Endothelial cell of umbilical vein (primary cell): Measurements from ENCODE around the gene ZNF664.

Experiments
- CTCF ChIP-seq, 2 donors: IDR thresholded peaks; 1 replicate in 1 of 2; 2 replicates in 1 of 2; pipeline ENCODE4 v1.5.1; 2011; ENCODE audit warnings: low read length in 2 of 2, mild to moderate bottlenecking in 2 of 2, moderate library complexity in 2 of 2, control low read depth in 1 of 2, inconsistent platforms in 1 of 2, low read depth in 1 of 2; ENCODE audit not compliant: insufficient read depth in 1 of 2; ENCODE audit errors: extremely low read depth in 1 of 2
- EZH2 ChIP-seq: IDR thresholded peaks from 2 replicates; pipeline ENCODE4 v1.6.1; 2012; ENCODE audit warnings: borderline replicate concordance, low read depth, mild to moderate bottlenecking, moderate library complexity, low read length, inconsistent platforms; ENCODE audit not compliant: severe bottlenecking
- GATA2 ChIP-seq: IDR thresholded peaks from 2 replicates; pipeline ENCODE4 v1.7.0; 2011; ENCODE audit warnings: low read depth, mild to moderate bottlenecking, moderate library complexity, mixed read lengths, low read length; ENCODE audit not compliant: insufficient read length, insufficient read depth
- JUN ChIP-seq: IDR thresholded peaks from 2 replicates; pipeline ENCODE4 v1.6.1; 2011; ENCODE audit warnings: borderline replicate concordance, low read depth; ENCODE audit not compliant: insufficient read length, insufficient read depth
- MAX ChIP-seq: IDR thresholded peaks from 2 replicates; pipeline ENCODE4 v1.6.1; 2011; ENCODE audit not compliant: insufficient read depth, insufficient read length
- MYC ChIP-seq: IDR thresholded peaks from one replicate; pipeline ENCODE4 v1.6.1; 2011; ENCODE audit warnings: mild to moderate bottlenecking, low read depth, low read length
- POLR2A ChIP-seq: IDR thresholded peaks from 2 replicates; pipeline ENCODE4 v1.6.1; 2012; ENCODE audit warnings: low read depth, mild to moderate bottlenecking, control low read depth, low read length
- POLR2AphosphoS5 ChIP-seq: IDR thresholded peaks from 2 replicates; pipeline ENCODE4 v1.6.1; 2012; ENCODE audit warnings: low read depth, mild to moderate bottlenecking, control low read depth, low read length, moderate library complexity; ENCODE audit not compliant: insufficient read depth

- TF ChIP-seq POLR2A (no peak), EZH2 (no peak), CTCF (IDR thresholded peaks at IDR 0.05; ENCODE audit: extremely low read depth in 1 of 2, insufficient read depth in 1 of 2, low read depth in 1 of 2, low read length in 2 of 2) (no peak), MYC (no peak), POLR2AphosphoS5 (no peak), MAX (no peak), GATA2 (no peak), JUN (no peak)
Observed at GRCh38 chr12:123989168-123989567, 16.2 kb downstream of the ZNF664 start.
